Naive B cell (primary cell): ENCODE measurements around the gene CPT1A. TPM values are rescaled to one million over a fixed set of nuclear protein-coding genes. Genes with fewer than 3 reads are reported as not detected.
A peak's percentile ranks its signal among the peaks of the same experiment; 100 is the strongest.

Experiments
- ATAC-seq, 2 donors: fragments of 150-1000 bp; cut with Tn5 transposase; 2 replicates each; pipeline ENCODE4 v1.10.0; 2021; ENCODE audit warnings: low read depth in 2 of 2, mild to moderate bottlenecking in 2 of 2, moderate library complexity in 2 of 2
- DNase-seq: peaks from one replicate; pipeline ENCODE4 v3.0.0; 2022
- H3K27ac Mint-ChIP-seq, 6 donors: one replicate each; pipeline ENCODE4 v1.8.0; 2020 to 2022; ENCODE audit warnings: mild to moderate bottlenecking in 6 of 6, mixed read lengths in 6 of 6, moderate library complexity in 5 of 6, inconsistent platforms in 2 of 6
- H3K27me3 Mint-ChIP-seq, 3 donors: one replicate each; pipeline ENCODE4 v1.8.0; 2021 to 2022; ENCODE audit warnings: mixed read lengths in 3 of 3, mild to moderate bottlenecking in 1 of 3
- H3K36me3 Mint-ChIP-seq, 2 donors: one replicate each; pipeline ENCODE4 v1.8.0; 2020 to 2022; ENCODE audit warnings: mixed read lengths in 2 of 2, inconsistent platforms in 1 of 2, mild to moderate bottlenecking in 1 of 2
- H3K4me1 Mint-ChIP-seq, 3 donors: one replicate each; pipeline ENCODE4 v1.8.0; 2020 to 2022; ENCODE audit warnings: mixed read lengths in 3 of 3, inconsistent platforms in 1 of 3, mild to moderate bottlenecking in 1 of 3, moderate library complexity in 1 of 3
- H3K4me3 Mint-ChIP-seq, 8 donors: one replicate each; pipeline ENCODE4 v1.8.0; 2020 to 2022; ENCODE audit warnings: mild to moderate bottlenecking in 8 of 8, mixed read lengths in 8 of 8, moderate library complexity in 8 of 8, inconsistent platforms in 2 of 8
- H3K9me3 Mint-ChIP-seq, 7 donors: one replicate each; pipeline ENCODE4 v1.8.0; 2020 to 2022; ENCODE audit warnings: mixed read lengths in 7 of 7, mild to moderate bottlenecking in 5 of 7, inconsistent platforms in 2 of 7, moderate library complexity in 1 of 7
- polyA plus RNA-seq, 6 donors: library from polyadenylated mRNA; unstranded; fragments of 300-500 nt; fragmentation: Illumina TruSeq; gene quantifications; one replicate each; pipeline ENCODE4 v1.2.3, GENCODE V29; 2021; ENCODE audit warnings: low read depth in 6 of 6

Gene CPT1A
- polyA plus RNA-seq, 6 donors from 2014 or later = 0.73 to 13.9 (median 3.2) TPM

DNA sequence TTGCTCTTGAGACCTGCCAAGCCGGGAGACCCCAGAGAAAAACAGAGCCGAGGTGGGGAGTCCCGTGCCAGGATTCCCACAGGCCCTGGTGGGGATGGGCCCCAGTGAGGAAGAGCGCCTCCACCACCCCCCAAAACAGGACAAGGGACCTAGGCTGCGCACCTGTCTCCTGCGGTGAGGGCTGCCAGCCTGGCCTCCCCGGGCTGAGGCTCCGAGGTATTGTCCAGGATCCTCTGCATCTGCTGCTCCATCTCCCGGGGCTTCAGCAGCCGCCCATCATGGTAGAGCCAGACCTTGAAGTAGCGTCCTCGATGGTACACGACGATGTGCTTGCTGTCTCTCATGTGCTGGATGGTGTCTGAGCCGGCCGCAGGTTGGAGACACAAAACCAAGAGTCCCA lies 57.1 kb downstream of the CPT1A start:
- H3K9me3 Mint-ChIP-seq = no peaks in the 10 kb centered on the region
- H3K27ac Mint-ChIP-seq = peak overlapping the region in 1 of 6 donors; percentile 26
- ATAC-seq = no peak
- no peak for DNase-seq
- no peaks in the 10 kb centered on the region for H3K27me3 Mint-ChIP-seq
- H3K36me3 Mint-ChIP-seq = peaks cover 4 to 9% of the 10 kb centered on the region in 2 donors
- H3K4me1 Mint-ChIP-seq = no peaks in the 10 kb centered on the region
- H3K4me3 Mint-ChIP-seq = no peak overlapping the region

- Mint-ChIP-seq H3K36me3 (peaks cover 4 to 10% of the 10 kb centered on the region in 2 donors), H3K4me3 (no peak overlapping the region), H3K27ac (no peak overlapping the region), H3K4me1 (no peaks in the 10 kb centered on the region), H3K9me3 (no peaks in the 10 kb centered on the region), H3K27me3 (no peaks in the 10 kb centered on the region)
- ATAC-seq (no peak), DNase-seq (no peak)
These were observed 58.4 kb downstream of the CPT1A start for GRCh38 chr11:68783216-68783821.

- ATAC-seq = no peak
- Mint-ChIP-seq H3K4me3 (no peak overlapping the region), H3K4me1 (no peaks in the 10 kb centered on the region), H3K27me3 (no peaks in the 10 kb centered on the region), H3K36me3 (peaks cover 8 to 16% of the 10 kb centered on the region in 2 donors), H3K9me3 (no peaks in the 10 kb centered on the region), H3K27ac (no peak overlapping the region)
- no peak for DNase-seq
These were observed 59.0 kb downstream of the CPT1A start for GRCh38 chr11:68782711-68783110.

- Mint-ChIP-seq H3K27me3 (no peaks in the 10 kb centered on the region), H3K4me3 (no peak overlapping the region), H3K27ac (no peak overlapping the region), H3K9me3 (no peaks in the 10 kb centered on the region), H3K36me3 (peaks cover 14 to 26% of the 10 kb centered on the region in 2 donors), H3K4me1 (no peaks in the 10 kb centered on the region)
- DNase-seq (no peak), ATAC-seq (no peak)
These were observed 60.9 kb downstream of the CPT1A start for GRCh38 chr11:68780829-68781228.

GRCh38 chr11:68778205-68778604 lies 63.5 kb downstream of the CPT1A start:
- ATAC-seq (no peak), DNase-seq (no peak)
- H3K27me3 Mint-ChIP-seq = no peaks in the 10 kb centered on the region
- no peaks in the 10 kb centered on the region for H3K9me3 Mint-ChIP-seq
- no peak overlapping the region for H3K4me3 Mint-ChIP-seq
- H3K36me3 Mint-ChIP-seq = peaks cover 19 to 35% of the 10 kb centered on the region in 2 donors
- H3K4me1 Mint-ChIP-seq = no peaks in the 10 kb centered on the region
- peak overlapping the region in 1 of 6 donors; percentile 42 for H3K27ac Mint-ChIP-seq

- Mint-ChIP-seq H3K4me1 (no peaks in the 10 kb centered on the region), H3K27me3 (no peaks in the 10 kb centered on the region), H3K27ac (no peak overlapping the region), H3K9me3 (no peaks in the 10 kb centered on the region), H3K36me3 (peaks cover 23 to 39% of the 10 kb centered on the region in 2 donors), H3K4me3 (no peak overlapping the region)
- DNase-seq (no peak), ATAC-seq (no peak)
These were observed 65.1 kb downstream of the CPT1A start for GRCh38 chr11:68776442-68777235.

DNA sequence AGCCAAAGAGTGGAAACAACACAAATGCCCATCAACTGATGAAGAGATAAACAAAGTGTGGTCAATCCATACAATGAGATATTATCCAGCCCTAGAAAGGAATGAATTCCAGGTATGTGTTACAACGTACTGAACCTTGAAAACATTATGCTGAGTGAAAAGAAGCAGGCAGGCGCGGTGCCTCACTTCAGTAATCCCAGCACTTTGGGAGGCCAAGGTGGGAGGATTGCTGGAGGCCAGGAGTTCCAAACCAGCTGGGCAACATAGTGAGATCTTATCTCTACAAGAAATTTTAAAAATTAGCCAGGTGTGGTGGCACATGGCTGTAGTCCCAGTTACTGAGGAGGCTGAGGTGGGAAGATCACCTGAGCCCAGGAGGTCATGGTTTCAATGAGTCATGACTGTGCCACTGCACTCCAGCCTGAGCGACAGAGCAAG lies 65.7 kb downstream of the CPT1A start:
- DNase-seq (no peak), ATAC-seq (no peak)
- Mint-ChIP-seq H3K4me3 (peak overlapping the region in 1 of 8 donors; percentile 9), H3K4me1 (no peaks in the 10 kb centered on the region), H3K9me3 (no peaks in the 10 kb centered on the region), H3K36me3 (peaks cover 23 to 43% of the 10 kb centered on the region in 2 donors), H3K27ac (no peak overlapping the region), H3K27me3 (no peaks in the 10 kb centered on the region)

DNA sequence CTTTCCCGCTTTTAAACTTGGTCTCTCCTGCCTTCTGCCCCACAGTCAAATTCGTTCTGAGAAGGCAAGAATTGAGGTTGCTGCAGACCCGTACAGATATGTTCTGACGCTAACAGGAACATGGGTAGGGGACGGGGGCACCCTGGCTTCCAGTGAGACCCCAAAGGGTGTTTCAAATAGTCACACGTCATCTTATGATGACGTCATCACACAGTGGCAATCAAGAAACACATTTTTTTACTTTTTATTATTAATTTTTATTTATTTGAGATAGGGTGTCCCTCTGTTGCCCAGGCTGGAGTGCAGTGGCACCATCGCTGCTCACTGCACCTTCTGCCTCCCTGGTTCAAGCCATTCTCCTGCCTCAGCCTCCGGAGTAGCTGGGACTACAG lies 67.5 kb downstream of the CPT1A start:
- Mint-ChIP-seq H3K27ac (no peak overlapping the region), H3K27me3 (no peaks in the 10 kb centered on the region), H3K36me3 (peaks cover 26 to 44% of the 10 kb centered on the region in 2 donors), H3K4me1 (no peaks in the 10 kb centered on the region), H3K9me3 (no peaks in the 10 kb centered on the region), H3K4me3 (no peak overlapping the region)
- ATAC-seq (no peak), DNase-seq (no peak)

GRCh38 chr11:68773521-68774193 lies 68.1 kb downstream of the CPT1A start:
- H3K9me3 Mint-ChIP-seq = no peaks in the 10 kb centered on the region
- no peaks in the 10 kb centered on the region for H3K27me3 Mint-ChIP-seq
- H3K27ac Mint-ChIP-seq = no peak overlapping the region
- ATAC-seq (no peak), DNase-seq (no peak)
- H3K4me1 Mint-ChIP-seq = no peaks in the 10 kb centered on the region
- peaks cover 26 to 44% of the 10 kb centered on the region in 2 donors for H3K36me3 Mint-ChIP-seq
- H3K4me3 Mint-ChIP-seq = no peak overlapping the region

GRCh38 chr11:68772936-68773335 lies 68.8 kb downstream of the CPT1A start:
- no peak overlapping the region for H3K4me3 Mint-ChIP-seq
- H3K27me3 Mint-ChIP-seq = no peaks in the 10 kb centered on the region
- peaks cover 24 to 39% of the 10 kb centered on the region in 2 donors for H3K36me3 Mint-ChIP-seq
- no peak overlapping the region for H3K27ac Mint-ChIP-seq
- H3K9me3 Mint-ChIP-seq = no peaks in the 10 kb centered on the region
- ATAC-seq (no peak), DNase-seq (no peak)
- no peaks in the 10 kb centered on the region for H3K4me1 Mint-ChIP-seq

DNA sequence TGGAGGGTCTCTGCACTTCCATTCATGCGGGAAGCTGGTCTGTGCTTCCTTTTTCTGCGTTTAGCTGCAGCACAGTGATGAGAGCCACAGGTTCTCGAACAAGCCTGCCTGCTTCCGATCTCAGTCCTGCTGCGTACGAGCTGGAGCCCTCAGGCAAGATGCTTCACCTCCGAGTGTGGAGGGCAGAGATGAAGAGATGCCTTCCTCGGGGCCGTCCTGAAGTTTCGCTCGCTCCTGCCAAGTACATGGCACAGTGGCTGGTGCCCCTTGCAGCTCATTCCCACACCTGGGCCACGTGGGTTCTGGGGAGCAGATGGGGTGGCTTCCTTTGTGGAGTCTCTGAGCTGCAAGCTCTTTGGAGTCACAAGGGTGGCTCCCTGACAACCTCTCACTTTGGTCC lies 70.9 kb downstream of the CPT1A start:
- Mint-ChIP-seq H3K4me3 (no peak overlapping the region), H3K27me3 (no peaks in the 10 kb centered on the region), H3K9me3 (no peaks in the 10 kb centered on the region), H3K4me1 (no peaks in the 10 kb centered on the region), H3K27ac (no peak overlapping the region), H3K36me3 (peaks cover 16 to 26% of the 10 kb centered on the region in 2 donors)
- ATAC-seq = no peak
- no peak for DNase-seq

- H3K27me3 Mint-ChIP-seq = no peaks in the 10 kb centered on the region
- no peak for DNase-seq
- H3K9me3 Mint-ChIP-seq = no peaks in the 10 kb centered on the region
- H3K4me3 Mint-ChIP-seq = no peak overlapping the region
- peaks cover 0 to 8% (median 0%) of the 10 kb centered on the region in 3 donors for H3K4me1 Mint-ChIP-seq
- H3K27ac Mint-ChIP-seq = peak overlapping the region in 1 of 6 donors; percentile 47
- ATAC-seq = no peak
- H3K36me3 Mint-ChIP-seq = peaks cover 11 to 15% of the 10 kb centered on the region in 2 donors
These were observed 74.0 kb downstream of the CPT1A start for GRCh38 chr11:68767672-68768071.

GRCh38 chr11:68766786-68767185 lies 74.9 kb downstream of the CPT1A start:
- DNase-seq = no peak
- Mint-ChIP-seq H3K9me3 (no peaks in the 10 kb centered on the region), H3K4me3 (no peak overlapping the region), H3K27ac (peak overlapping the region in 1 of 6 donors; percentile 14), H3K4me1 (peaks cover 0 to 15% (median 0%) of the 10 kb centered on the region in 3 donors), H3K36me3 (peaks cover 7 to 23% of the 10 kb centered on the region in 2 donors), H3K27me3 (no peaks in the 10 kb centered on the region)
- ATAC-seq = no peak

DNA sequence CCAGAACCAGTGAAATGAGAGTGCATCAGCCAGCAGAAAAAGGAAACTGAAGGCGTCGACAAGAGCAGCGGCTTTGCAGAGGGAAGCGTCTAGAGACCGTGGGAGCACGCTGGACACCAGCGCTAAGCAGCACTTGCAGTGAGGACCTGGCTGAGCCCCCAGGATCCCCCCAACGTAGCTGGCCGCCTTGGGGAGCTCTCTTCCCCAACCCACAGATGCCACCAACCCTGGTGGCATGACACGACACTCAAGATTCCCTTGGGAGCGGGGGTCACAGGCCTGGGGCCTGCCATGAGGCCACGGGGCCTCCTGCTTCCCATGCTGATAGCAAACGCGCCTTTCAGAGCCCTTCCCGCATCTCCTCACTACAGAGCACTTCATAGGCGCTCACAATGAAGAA lies 77.0 kb downstream of the CPT1A start:
- no peak for DNase-seq
- peaks cover 4 to 15% of the 10 kb centered on the region in 2 donors for H3K36me3 Mint-ChIP-seq
- H3K27ac Mint-ChIP-seq = peak overlapping the region in 1 of 6 donors; percentile 89
- H3K9me3 Mint-ChIP-seq = no peaks in the 10 kb centered on the region
- H3K27me3 Mint-ChIP-seq = no peaks in the 10 kb centered on the region
- ATAC-seq = no peak
- peaks cover 0 to 15% (median 0%) of the 10 kb centered on the region in 3 donors for H3K4me1 Mint-ChIP-seq
- H3K4me3 Mint-ChIP-seq = no peak overlapping the region
